ENCODE results near the gene NOL4L.

Gene NOL4L

DNA sequence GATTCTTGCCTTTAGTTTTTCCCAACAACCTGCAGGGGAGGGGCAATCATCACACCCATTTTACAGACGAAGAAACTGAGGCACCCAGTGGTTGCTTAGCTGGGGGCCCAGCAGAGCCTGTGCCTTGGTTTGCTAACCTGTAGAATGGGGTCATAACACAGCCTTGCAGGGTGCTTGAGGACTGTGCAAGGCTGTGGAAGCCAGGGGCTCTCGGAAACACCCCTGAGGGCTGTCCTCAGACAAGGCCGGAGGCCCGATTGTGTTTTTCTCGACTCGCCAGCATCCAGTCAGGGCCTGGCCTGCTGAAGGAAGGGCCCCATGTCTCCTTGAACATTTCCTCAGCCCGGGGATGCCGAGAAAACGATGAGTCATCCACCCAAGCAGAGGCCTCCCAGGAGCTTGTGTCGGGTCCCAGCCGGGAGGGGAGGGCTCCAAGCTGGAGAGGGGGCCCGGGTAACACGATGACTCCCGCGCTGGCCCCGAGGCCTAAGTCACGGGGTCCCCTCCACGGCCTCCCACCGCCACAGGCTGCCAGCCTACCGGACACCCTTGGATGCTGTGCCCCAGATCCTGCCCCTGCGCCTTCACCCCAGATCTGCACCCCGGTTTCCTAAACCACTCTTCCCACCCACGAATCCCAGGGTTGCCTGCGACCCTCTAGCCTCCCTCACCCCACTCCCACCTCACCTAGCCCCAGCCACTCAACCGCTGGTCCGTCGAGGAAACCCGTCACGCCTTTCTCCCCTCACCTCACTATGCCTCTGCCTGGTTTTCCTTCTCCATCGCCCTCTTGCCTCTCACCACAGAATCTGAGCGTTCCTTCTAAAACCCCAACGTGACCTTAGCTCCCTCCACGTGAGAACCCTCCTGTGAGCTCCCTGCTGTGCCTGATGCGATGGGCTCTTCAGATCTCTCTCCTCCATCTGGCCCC lies 10.6 kb downstream of the NOL4L start:
- DNase-seq: peak; percentile 89

DNA sequence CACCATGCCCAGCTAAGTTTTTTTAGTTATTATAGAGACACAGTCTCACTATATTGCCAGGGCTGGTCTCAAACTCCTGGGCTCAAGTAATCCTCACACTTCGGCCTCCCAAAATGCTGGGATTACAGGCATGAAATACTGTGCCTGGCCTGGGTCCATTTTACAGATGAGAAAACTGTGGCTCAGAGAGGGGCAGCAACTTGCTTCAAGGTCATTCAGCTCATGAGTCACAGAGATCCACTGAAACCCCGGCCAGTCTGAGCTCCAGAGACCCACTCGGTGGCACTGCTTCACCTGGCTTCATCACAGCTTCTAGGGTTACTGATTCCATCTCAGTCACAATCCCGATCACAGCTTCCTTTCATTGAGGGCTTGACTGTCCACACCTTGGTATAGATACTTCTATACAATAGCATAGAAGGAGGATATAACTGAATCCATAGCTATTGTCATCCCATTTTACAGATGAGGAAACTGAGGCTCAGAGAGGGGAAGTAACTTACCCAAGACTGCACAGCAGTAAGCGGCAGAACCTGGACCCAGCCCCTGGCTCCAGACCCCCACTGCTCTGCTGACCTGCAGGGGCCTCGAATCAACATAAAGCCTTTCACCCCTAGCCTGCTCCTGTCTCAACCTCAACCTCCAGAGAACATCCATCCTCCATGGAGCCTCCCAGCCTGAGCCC lies 11.8 kb downstream of the NOL4L start:
- no peak for DNase-seq

DNA sequence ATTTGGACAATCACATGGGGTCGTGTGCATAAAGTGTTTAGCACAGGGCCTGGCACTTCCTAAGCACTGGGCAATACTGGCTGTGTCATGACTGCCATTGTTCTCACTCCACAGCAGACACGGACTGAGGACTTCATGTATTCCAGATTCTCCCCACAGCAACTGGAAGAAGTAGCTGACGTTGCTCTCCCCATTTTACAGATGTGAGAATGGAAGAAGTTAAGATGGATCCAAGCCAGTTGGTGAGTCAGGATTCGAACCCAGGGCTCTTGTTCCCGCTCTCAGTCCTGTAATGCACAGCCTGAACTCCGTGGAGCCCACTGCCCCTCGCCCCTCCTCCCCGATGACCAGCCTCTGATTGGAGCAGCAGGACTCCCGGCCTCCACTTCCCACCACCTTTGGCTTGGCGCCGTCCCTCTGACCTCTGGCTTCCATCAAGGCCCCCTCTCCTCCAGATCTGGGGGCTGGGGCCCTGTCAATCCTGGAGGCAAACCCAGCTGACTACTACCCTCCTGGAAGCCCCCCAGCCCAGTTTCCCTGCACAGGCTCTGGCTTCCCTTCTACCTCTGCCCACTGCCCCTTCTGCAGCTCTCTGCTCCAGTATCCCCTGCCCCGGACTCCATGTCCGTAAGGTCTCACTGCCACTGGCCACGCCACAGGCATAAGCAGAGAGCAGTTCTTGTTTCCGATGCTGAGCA lies 12.7 kb downstream of the NOL4L start:
- no peak for DNase-seq

DNA sequence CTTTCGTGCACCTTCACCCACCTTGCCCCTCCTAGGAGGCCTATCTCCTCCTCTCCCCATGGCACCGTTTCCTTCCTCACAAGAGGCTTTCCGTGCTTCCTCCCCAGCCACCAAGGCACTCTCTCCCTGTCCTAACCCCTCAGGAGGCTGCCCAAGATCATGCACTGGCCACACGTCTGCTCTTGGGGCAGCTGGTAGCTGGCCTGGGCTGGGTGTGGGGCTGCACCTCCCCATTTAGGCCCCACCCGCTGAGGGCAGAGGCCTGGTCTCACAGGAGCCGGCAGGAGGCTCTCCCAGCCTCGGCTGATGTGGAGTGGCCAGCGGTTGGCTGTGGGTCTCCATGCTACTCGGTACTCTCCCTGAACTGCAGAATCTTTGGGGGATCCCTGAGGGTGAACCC lies 13.6 kb downstream of the NOL4L start:
- DNase-seq: no peak

DNA sequence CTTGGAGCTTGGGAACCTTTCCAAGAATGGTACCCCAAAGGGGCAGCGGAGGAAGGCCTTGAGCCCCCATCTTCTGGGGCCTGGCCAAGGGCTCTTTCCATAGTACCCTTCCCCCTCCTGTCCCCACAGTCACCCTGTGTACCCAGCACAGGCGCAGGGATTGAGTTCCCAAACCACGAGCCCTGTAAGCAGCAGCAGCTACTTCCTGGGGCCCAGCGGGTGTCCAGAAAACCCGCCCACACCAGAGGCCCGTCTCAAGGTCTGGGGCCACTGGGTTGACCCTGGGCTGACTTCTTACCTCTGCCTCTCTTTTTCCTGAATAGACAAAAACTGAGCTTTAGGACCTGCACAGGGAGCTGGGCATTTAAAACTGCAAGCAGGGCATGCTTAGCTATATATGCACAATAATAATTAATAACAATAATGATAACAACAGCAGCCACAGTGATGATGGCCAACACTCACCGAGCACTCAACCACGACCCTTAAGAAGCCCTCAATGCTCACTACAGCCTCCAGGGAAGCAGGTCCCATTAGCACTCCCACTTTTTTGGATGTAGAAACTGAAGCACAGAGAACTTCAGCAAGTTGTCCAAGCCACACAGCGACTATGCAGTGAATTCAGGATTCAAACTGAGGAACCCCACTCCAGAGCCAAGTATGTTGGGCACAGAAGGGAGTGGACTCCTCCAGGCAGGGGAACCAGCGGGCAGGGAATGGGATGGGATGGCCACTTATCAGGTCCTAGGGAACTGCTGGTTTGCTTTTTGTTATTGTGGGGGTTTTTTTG lies 14.5 kb downstream of the NOL4L start:
- DNase-seq: no peak

DNA sequence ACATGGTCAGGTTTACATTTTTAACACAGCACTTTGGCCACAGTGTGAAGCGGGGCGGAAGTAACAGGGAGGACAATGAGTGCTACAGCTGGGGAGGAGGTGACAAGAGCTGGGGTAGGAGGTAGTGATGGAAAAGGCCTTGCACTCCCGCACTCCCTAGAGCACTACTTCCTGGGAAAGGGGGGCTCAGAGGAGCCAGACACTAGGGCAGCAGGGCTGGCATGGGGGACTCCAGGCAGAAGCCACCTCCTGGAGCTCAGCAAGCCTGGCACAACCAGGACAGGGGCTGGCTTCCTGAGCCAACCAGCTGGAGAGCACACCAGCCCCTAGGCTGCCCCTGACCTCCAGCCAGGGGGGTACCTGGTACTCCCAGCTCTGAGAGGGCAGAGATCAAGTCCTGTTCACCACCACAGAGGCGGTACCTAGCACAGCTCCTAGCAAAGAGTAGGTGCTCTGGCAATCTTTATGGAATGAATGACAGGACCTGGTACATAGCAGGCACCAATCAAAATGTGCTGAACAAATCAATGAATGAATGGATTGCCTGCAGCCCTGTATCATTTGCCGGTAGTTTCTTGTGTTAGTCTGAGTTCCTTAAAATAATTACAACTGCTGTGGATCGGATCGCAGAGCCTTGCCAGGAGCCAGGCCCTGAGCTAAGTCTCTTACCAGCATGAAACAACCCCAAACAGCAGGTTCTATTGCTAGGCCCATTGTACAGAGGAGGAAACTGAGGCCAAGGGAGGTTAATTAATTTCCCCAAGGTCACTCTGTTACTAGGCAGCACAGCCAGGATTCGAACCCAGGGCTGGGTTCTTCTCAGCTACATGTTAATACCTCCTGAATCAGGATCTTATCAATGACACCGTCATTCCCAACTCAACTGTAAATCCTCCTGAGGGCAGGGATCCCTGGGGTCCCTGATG lies 15.5 kb downstream of the NOL4L start:
- no peak for DNase-seq

DNA sequence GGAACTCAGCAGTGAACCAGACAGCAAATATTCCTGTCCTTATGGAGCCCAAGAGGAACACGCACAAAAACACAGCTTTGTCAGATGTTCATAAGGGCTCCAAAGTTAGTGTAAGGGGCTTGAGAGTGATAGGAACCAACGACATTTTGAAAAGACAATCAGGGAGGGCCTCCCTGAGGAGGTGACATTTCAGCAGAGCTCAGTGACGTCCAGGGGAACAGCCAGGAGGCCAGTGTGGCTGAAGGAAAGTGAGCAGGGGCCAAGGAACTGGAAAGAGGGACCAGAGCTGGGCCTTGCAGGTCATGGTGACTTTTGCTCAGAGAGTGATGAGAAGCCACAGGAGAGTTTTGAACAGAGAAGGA lies 16.1 kb downstream of the NOL4L start:
- DNase-seq: no peak

DNA sequence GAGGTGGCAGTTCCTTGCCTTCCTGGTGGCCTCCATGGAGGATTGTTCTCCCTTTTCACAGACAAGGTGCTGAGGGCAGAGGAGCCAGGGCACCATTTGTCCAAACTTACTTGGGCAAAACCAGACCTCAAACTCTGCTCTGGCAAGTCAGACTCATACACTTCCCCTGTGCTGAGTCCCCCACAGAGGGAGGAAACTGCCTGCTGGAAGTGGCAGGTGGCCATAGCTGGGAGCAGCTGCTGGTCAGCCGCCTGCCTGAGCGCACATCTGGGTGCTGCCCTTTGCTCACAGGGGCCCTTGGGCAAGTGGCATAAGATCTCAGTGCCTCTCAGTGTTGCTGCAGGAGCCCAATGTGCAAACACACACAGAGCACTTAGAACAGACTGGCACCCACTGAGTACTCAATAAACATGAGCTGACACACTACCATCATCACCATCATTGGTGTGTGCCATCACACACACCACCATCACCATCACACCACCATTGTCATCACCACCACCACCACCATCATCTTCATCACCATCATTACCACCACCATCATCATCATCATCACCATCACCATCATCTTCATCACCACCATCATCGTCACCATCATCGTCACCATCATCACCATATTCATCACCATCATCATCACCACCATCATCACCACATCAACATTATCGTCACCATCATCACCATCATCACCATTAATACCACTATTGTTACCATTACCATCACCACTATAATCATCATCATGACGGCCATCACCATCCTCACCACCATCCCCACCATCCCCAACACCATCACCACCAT lies 17.6 kb downstream of the NOL4L start:
- DNase-seq: no peak

DNA sequence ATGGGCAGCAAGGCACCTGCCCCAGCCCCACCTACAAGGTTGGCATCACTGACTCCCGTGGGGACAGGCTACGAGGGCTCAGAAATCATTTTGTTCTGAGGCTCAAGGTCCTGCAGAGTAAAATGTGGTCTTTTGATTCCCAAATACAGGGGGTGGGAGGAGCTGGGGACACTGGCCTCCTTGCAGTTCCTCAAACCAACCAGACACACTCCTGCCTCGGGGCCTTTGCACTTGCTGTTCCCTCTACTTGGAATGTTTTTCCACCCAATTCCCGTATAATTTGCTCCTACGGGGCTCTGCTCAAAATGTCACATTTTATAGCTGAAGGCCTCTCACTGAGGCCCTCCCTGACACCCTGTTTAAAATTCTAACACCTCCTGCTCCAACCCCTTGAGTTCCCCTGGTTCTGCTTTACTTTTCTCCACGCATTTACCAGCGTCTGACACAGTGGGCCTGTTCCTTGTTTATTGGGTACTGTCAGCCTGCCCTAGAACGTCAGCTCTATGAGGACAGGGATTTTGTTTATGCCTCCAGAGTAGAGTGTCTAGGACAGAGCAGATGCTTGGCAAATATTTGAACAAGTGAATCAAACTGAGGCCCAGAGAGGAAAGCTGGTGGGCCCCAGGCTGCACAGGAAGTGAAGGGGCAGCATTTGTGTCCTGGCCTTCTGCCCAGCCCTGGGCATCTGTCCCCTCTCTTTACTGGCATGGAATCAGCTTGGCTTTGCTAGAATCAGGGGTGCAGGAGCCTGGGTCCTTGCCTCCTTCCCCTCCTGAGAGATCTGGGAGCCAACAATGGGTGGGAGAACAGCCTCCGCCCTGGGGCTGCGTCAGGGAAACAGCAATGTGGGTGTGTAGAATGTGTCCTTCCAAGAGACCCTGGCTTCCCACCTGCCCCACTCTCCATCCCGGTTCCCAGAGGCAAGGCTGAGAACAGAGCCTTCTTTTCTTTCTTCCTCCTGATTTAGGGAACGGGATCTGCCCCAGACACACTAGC lies 18.5 kb downstream of the NOL4L start:
- no peak for DNase-seq

DNA sequence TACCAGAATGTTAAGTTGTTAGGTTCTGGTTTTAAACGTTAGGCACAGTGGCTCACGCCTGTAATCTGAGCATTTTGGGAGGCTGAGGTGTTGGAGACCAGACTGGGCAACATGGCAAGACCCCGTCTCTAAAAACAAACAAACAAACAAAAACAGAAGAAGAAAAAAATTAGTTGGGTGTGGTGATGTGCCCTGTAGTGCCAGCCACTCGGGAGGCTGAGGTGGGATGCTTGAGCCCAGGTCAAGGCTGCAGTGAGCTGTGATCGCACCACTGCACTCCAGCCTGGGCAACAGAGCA lies 19.4 kb downstream of the NOL4L start:
- DNase-seq: no peak

DNA sequence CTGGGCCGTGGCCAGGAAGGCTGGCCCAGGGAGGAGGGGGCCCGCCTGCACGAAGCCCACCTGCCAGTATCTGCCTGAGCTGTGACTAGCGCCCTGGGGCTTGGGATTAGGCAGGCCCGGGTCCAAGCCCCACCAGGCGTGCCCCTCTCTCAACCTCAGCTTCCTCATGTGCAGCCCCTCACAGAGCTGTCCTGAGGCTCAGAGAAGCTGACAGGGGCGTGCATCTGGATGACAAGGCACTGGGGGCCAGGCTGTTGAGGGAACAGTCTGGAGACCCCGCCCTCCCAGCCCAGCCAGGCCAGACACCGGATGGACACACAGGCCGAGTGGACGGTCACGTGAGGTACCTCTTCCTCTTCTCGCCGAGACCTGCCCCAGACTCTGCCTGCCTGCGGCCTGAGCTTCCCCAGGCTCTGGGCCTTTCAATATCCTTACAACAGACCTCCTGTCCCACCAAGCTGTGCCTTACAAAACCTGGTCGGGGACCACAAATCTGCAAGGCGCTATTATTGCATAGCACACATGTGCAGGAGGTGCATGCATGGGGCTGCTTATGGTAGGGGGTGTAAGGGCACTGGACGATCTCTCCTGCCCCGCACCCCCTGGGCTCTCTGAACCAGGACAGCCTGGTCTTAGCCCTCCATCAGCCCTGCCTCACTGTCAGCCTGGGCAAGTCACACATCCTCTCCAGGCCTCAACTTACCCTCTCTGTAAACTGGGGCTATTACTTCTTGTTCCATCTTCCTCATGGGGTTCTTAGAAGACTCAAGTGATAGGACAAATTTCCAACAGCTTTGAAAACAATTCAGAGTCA lies 20.0 kb downstream of the NOL4L start:
- peak; percentile 73 for DNase-seq

DNA sequence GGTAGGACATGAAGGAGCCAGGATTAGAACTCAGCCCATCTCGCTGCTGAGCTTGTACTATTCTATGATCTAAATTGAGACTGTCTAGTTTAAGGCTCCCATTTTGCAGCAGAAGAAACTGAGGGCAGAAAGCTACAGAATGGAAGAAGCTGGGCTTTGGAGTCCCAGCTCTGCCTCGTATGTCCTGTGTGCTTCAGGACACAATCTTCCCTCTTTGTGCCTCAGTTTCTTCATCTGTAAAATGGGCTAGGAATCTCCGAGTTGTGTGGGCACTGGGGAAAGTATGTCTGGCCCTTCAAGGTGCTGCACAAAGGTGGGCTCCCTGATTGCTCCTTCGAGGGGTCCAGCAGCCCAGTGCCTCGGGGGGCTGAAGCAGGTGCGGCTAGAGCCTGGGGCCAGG lies 20.7 kb downstream of the NOL4L start:
- DNase-seq: no peak

DNA sequence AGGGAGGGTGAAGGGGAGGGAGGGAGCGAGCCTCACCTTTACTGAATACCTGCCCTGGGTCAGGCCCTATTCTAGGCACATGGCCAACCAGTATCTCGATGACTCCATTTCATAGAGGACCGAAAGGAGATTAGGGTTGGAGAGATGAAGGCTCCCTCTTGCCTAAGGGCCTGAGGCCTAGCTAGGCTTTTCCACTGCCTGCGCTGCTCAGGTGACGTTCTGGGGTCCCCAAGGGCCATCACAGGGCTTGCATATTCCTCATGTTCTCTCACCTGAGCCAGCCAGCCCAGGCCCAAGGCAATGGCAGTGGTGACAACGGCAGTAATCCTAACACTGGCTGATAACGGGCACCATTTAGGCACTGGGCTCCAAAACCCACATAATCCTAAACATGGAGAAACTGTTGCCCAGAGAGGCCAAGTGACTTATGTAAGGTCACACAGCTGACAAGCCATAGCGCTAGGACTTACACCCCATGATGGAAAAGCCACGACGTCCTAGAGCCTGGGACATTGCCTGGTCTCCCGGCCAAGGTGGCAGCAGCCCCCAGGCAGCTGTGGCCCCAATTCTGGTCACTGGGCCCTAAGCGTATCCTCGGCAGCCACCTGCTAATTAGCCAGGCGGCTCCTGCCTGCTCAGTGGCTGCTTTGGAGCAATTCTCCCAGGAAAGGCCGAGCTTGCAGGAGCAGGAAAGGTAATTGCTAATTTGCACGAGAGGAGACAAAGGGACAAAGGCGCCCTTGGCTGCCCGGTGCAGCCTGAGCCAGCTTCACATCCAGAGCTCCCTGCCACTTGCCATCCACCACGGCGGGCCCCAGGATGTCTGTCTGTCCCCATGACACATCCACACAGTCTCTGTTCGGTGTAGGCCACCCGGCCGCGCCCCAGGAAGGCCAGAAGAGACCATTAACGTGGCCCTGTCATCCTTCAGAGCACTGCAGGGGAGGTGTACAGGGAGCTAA lies 21.5 kb downstream of the NOL4L start:
- DNase-seq: no peak

DNA sequence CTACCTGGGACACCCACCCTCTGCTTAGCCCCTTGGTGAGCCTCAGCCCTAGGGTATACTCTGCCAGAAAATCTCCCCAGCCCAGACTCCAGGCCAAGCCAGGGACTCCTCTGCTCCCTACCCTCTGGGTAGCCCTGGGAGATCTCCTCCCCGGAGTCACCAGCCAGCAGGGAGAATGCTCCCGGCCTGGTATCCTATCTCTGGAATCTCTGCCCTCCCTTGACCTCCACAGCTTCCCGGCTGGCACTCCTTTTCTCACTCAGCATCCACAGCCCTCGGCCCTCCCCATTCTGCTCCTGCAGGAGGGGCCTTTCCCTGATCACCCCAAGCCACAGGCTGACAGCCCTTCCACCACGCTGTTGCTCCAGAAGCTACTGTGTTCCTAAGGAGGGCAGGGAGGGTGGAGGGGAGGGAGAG lies 22.6 kb downstream of the NOL4L start:
- DNase-seq: no peak

DNA sequence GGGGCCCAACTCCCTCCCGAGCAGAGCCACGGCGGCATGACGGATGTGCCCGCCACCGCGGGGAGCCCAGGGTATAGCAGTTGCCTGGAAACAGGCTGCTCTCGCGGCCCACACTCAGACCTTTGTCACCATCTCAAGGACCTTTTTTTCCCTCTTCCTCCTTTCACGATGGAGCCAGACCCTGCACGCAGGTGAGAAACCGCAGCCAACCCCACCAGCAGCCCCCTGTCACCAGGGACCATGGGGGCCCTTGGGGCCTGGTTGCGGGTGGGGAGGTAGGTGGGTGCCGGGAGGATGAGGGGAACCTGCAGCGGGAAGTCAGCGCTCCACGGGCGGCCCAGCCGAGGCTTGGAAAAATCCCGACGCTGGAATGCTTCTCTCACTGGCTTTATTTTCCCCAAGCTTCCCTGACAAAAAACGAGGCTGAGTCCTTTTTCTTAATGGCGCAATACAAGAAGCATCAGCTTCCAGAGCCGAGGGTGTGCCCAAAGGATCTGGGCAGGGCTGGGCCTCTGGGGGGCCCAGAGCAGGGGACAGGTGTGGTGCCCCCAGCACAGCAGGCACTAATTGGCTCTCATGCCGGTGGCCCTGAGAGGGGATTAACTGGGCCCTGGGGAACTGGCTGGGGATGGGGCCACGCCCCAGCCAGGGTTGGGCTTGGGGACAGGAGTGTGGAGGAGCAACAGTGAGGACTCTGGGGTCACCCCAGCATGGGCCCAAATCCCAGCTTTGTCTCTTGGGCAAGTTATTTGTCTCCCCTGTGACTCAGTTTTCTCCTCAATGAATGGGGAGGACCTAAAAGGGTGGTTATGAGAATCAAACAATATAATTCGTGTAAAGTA lies 23.9 kb downstream of the NOL4L start:
- DNase-seq: no peak

DNA sequence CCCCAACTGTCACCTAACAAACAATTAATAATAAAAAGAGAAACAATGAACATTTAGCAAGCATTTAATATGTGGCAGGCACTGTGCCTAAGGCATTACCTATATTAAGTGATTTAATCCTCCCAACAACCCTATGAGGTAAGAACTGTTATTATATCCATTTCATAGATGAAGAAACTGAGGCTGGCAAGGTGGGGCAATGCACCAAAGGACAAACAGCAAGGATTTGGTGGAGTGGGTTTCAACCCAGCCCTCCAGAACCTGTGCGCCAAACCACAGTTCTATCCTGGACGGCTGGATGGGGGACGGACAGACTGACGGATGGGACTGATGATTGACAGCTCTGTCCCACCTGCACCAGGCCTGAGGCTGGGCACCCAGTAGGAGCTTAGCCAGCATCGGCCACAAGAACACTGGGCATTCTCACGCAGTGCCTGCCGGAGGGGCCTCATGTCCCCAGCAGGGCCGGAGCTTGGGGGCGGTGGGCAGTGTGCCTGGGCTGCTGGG lies 24.6 kb downstream of the NOL4L start:
- no peak for DNase-seq
